ENCODE data around the gene EPC1. TPM values are rescaled to one million over a fixed set of nuclear protein-coding genes. Genes with fewer than 3 reads are reported as not detected.

Gene EPC1
- total and polyA plus RNA-seq, 10 of the 15 experiments (the other 5 are each of a cell fraction or from before 2014, with no cell fraction given), result 6.8 to 59.2 (median 19.4) TPM

- TF ChIP-seq MTA3 (IDR thresholded peaks at IDR 0.05; ENCODE audit: borderline replicate concordance, low read length) (no peak), TARDBP (IDR thresholded peaks at IDR 0.05; ENCODE audit: borderline replicate concordance) (no peak), ZBTB11 (CRISPR knock-in tag; IDR thresholded peaks at IDR 0.05) (no peak), TBL1XR1 (IDR thresholded peaks at IDR 0.05; ENCODE audit: low read depth, low read length) (no peak), NR2C1 (IDR thresholded peaks at IDR 0.05) (no peak), NFYB (IDR thresholded peaks at IDR 0.05; ENCODE audit: insufficient read depth, low read depth, low read length) (no peak), BHLHE40 (IDR thresholded peaks at IDR 0.05; ENCODE audit: borderline replicate concordance in 1 of 2, low read depth in 2 of 2, low read length in 1 of 2) (no peak), JUNB (IDR thresholded peaks at IDR 0.05) (no peak), TCF3 (IDR thresholded peaks at IDR 0.05; ENCODE audit: borderline replicate concordance, insufficient read depth, low read depth, low read length) (no peak), IKZF2 (IDR thresholded peaks at IDR 0.05) (no peak)
Observed at GRCh38 chr10:32269343-32270100, 77.4 kb downstream of the EPC1 start (continued).

Measured in GM12878 (cell line).